ENCODE data around the gene SIRT2.
"Not testable (repeated sequence)": the region's sequence is repeated elsewhere in the genome, so short reads cannot be mapped to it uniquely, and the experiment has no call there.

SIRT2 gene

DNA sequence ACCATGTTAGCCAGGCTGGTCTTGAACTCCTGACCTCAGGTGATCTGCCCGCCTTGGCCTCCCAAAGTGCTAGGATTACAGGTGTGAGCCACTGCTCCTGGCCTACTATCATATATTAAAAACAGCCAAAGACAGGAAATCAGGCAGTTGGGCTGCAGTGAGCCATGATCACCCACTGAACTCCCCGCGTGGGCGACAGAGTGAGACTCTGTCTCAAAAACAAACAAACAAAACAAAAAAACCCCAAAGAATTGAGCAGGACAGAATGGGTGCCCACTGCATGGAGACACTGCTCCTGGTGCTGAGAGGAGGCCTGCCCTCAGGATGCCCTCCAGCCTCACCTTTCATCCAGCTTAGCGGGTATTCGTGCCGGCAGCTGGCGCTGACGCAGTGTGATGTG, 16.1 kb downstream of the SIRT2 start:
- H3K4me3 ChIP-seq, result no peak overlapping the region
- peak overlapping the region; percentile 71 for H3K27ac ChIP-seq
- H3K9me3 ChIP-seq, result no peaks in the 10 kb centered on the region
- peak overlapping the region; percentile 54 for H3K4me2 ChIP-seq
- peaks cover 34% of the 10 kb centered on the region for H3K36me3 ChIP-seq
- no peak for TF ChIP-seq Cebpa-rat (IDR thresholded peaks at IDR 0.05)
- no peaks in the 10 kb centered on the region for H3K27me3 ChIP-seq
- 0 out of 2 replicates have a peak overlapping the region, but pooled peaks have one; percentile 43 for H3K9ac ChIP-seq
- H4K20me1 ChIP-seq, result no peaks in the 10 kb centered on the region
- H3K4me1 ChIP-seq, result peaks cover 65% of the 10 kb centered on the region

DNA sequence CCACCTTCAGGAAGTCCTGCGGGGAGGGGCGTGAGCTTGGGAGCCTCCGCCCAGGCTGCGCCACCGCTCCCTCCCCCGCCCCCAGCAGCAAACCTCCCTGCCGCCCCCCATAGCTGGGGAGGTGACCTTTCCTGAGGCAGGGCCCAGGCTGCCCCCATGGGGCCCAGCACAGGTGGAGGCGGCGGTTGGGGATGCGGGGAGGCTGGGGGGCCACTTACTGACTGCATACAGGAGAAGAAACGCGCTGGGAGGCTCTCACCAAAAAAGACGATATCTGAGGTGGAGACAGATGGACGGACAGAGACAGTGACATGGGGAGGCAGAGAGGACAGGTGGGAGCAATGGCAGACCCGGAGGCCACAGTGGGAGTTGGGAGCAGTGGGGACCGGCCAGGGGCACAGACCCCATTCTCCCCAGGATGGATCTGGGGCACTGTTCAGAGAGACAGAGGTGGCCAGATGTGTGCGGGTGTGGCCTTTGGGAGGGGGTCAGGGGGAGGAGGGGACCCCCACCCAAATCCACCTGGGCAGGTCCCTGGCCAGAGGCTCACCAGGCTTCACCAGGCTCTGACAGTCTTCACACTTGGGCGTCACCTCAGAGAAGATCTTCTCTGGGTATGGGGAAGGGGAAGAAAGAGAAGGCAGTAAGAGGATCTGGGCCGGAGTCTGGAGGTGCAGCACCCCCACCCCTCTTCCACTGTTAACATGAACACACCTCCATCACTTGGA, 18.4 kb downstream of the SIRT2 start:
- Histone ChIP-seq H3K36me3 (peaks cover 20% of the 10 kb centered on the region), H3K4me1 (peaks cover 82% of the 10 kb centered on the region), H3K9ac (0 out of 2 replicates have a peak overlapping the region, but pooled peaks have one; percentile 93)

GRCh38 chr19:38880076-38880881, 19.1 kb downstream of the SIRT2 start:
- TF ChIP-seq Cebpa-rat (IDR thresholded peaks at IDR 0.05), result no peak
- H3K36me3 ChIP-seq, result peaks cover 20% of the 10 kb centered on the region
- H3K9ac ChIP-seq, result peak overlapping the region; percentile 93
- H3K27me3 ChIP-seq, result no peaks in the 10 kb centered on the region
- H3K4me3 ChIP-seq, result no peak overlapping the region
- peak overlapping the region; percentile 100 for H3K4me2 ChIP-seq
- peaks cover 90% of the 10 kb centered on the region for H3K4me1 ChIP-seq
- peak overlapping the region; percentile 100 for H3K27ac ChIP-seq
- no peaks in the 10 kb centered on the region for H4K20me1 ChIP-seq
- no peaks in the 10 kb centered on the region for H3K9me3 ChIP-seq

More for the DNA sequence above, 18.4 kb downstream of the SIRT2 start:
- Histone ChIP-seq H3K9me3 (no peaks in the 10 kb centered on the region), H4K20me1 (no peaks in the 10 kb centered on the region), H3K4me3 (no peak overlapping the region), H3K4me2 (peak overlapping the region; percentile 100), H3K27me3 (no peaks in the 10 kb centered on the region), H3K27ac (peak overlapping the region; percentile 100)
- TF ChIP-seq Cebpa-rat (IDR thresholded peaks at IDR 0.05), result no peak

- Histone ChIP-seq H3K4me1 (peaks cover 93% of the 10 kb centered on the region), H3K27me3 (no peaks in the 10 kb centered on the region), H4K20me1 (no peaks in the 10 kb centered on the region), H3K36me3 (peaks cover 20% of the 10 kb centered on the region), H3K4me2 (peak overlapping the region; percentile 100), H3K9me3 (no peaks in the 10 kb centered on the region), H3K27ac (peak overlapping the region; percentile 100), H3K4me3 (peak overlapping the region; percentile 63), H3K9ac (peak overlapping the region; percentile 93)
- TF ChIP-seq Cebpa-rat (IDR thresholded peaks at IDR 0.05), result no peak
These were observed 20.0 kb downstream of the SIRT2 start for GRCh38 chr19:38879400-38879751.

DNA sequence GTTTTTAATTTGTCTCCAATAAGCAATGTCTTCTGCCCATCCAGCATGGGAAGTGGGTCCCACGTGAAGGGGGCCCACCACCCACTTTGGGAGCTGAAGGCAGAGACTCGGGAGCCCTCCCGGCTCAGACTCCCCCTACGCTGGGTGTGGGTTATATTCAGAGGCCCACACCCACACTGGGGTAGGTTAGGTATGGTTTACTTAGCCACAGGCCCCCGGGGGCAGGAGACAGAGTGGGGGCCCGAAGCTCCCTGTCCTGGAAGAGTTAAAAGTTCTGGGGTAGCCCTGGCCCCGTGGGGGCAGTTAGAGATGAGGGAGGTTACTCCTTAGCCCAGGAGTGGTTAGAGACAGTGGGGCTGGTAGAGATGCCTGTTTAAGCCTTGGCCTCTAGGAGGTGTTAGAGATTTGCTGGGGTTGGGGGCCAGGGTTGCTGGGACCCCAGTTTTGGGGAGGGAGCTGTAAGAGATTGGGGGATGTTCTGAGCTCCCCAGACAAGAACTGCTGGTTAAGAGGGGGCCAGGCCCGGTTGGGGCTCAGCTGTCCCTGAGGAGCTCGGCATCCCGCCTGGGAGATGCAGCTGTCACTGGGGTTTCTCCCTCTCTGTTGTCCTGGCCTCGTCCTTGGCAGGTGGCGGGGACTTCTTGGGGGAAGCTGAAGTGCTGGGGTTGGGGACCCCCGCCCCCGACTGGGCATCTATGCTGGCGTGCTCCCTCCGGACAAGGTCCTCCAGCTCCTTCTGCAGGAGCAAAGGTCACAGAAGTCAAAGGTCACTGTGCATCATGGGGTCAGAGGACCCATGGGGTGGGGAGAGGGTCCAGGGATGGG, 20.6 kb downstream of the SIRT2 start:
- H3K9ac ChIP-seq, result peak overlapping the region; percentile 93
- peaks cover 94% of the 10 kb centered on the region for H3K4me1 ChIP-seq
- H3K27me3 ChIP-seq, result no peaks in the 10 kb centered on the region
- peak overlapping the region; percentile 100 for H3K27ac ChIP-seq
- H3K9me3 ChIP-seq, result no peaks in the 10 kb centered on the region
- H4K20me1 ChIP-seq, result no peaks in the 10 kb centered on the region
- H3K4me3 ChIP-seq, result peak overlapping the region; percentile 63
- peaks cover 19% of the 10 kb centered on the region for H3K36me3 ChIP-seq
- TF ChIP-seq Cebpa-rat (IDR thresholded peaks at IDR 0.05), result no peak
- peak overlapping the region; percentile 100 for H3K4me2 ChIP-seq

GRCh38 chr19:38877781-38878574, 21.4 kb downstream of the SIRT2 start, which contains the start of gene RINL:
TSS of gene RINL (minus strand) at chr19:38878275. CDS start at chr19:38876742, 1,533 bp downstream.
- H3K4me1 ChIP-seq, result peaks cover 94% of the 10 kb centered on the region
- no peaks in the 10 kb centered on the region for H4K20me1 ChIP-seq
- no peak for TF ChIP-seq Cebpa-rat (IDR thresholded peaks at IDR 0.05)
- H3K27me3 ChIP-seq, result no peaks in the 10 kb centered on the region
- H3K4me2 ChIP-seq, result peak within 1 kb of the TSS; percentile 100
- H3K9me3 ChIP-seq, result no peaks in the 10 kb centered on the region
- H3K4me3 ChIP-seq, result peak within 1 kb of the TSS; percentile 63
- peak within 1 kb of the TSS; percentile 100 for H3K27ac ChIP-seq
- H3K9ac ChIP-seq, result peak within 1 kb of the TSS; percentile 93
- H3K36me3 ChIP-seq, result peaks cover 14% of the 10 kb centered on the region; the same call in 1 of the 2 replicates

GRCh38 chr19:38875656-38876395, 23.6 kb downstream of the SIRT2 start:
- 0 out of 2 replicates have a peak overlapping the region, but pooled peaks have one; percentile 28 for H3K9ac ChIP-seq
- H3K9me3 ChIP-seq, result no peaks in the 10 kb centered on the region
- no peaks in the 10 kb centered on the region for H3K27me3 ChIP-seq
- peak overlapping the region; percentile 100 for H3K4me2 ChIP-seq
- H3K36me3 ChIP-seq, result no peaks in the 10 kb centered on the region
- no peak overlapping the region for H3K4me3 ChIP-seq
- TF ChIP-seq Cebpa-rat (IDR thresholded peaks at IDR 0.05), result no peak
- no peaks in the 10 kb centered on the region for H4K20me1 ChIP-seq
- peak overlapping the region; percentile 100 for H3K27ac ChIP-seq
- H3K4me1 ChIP-seq, result peaks cover 94% of the 10 kb centered on the region

DNA sequence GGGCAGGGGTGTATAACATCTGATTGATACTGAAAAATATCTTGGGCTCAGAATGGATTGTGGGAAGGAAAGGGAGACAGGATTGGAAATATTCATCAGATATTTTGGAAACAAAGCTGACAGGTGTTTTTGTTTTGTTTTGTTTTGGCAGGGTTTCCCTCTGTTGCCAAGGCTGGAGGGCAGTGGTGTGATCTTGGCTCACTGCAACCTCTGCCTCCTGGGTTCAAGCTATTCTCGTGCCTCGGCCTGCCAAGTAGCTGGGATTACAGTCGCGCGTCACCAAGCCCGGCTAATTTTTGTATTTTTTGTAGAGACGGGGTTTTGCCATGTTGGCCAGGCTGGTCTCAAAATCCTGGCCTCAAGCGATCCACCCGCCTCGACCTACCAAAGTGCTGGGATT, 26.0 kb downstream of the SIRT2 start:
- not testable (repeated sequence) for H3K9me3 ChIP-seq, H3K27me3 ChIP-seq, H4K20me1 ChIP-seq, H3K36me3 ChIP-seq, H3K9ac ChIP-seq, H3K4me3 ChIP-seq
- Histone ChIP-seq H3K4me1 (peaks cover 94% of the 10 kb centered on the region), H3K4me2 (peak overlapping the region; percentile 28), H3K27ac (peak overlapping the region; percentile 8; the same call in 1 of the 2 replicates)

Measured in BLaER1 (cell line).